Stimulated activated CD4-positive, alpha-beta T cell treated with anti-CD3 and anti-CD28 coated beads, Interleukin-12 subunit alpha, Interleukin-12 subunit beta, amount 100 ng/mL, for 48 hours (primary cell): Measurements from ENCODE around the gene MRPS25.
"Not testable (repeated sequence)": the region's sequence is repeated elsewhere in the genome, so short reads cannot be mapped to it uniquely, and the experiment has no call there.

Experiments
- DNase-seq, 3 donors: peaks; one replicate each; pipeline ENCODE4 v3.0.0-alpha.2; 2020; ENCODE audit warnings: low read depth in 2 of 3, low spot score in 1 of 3

MRPS25 gene

GRCh38 chr3:15044326-15044725, 20.8 kb downstream of the MRPS25 start:
- DNase-seq, result no peak

DNA sequence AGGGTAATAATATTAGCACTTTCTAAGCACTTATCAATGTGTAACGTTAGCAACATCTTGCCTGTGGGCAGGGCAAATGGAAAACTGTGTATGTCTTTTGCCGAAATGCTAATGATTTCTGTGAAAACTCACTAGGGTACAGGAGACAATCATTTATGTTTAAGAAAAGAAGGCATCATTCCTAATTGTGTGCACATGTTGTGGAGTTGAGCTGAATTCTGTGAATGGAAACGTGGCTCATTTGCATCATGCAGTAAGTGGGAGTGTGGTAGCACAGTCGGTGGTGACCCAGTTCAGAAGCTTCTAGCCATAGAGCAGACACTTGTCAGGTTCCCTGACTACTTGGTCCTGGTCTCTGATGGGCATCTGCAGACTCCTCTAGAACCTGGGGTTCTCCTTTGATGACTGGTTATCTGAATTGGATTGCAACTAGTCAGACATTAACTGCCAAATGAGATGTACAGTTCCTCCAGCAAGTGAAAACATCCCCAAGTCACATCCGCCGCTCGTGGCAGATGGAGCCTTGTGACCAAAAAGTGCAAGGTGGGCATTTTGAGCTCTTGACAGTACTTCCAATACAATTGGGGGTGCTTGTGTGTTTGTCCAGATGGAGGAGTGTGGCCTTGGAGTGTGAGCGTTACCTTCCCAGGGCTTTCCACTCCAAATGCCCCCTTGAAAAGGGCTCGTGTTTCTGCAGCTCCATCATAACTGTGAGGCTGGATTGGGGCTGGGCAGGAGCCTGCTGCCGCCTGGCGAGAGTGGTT, 21.5 kb downstream of the MRPS25 start:
- no peak for DNase-seq

DNA sequence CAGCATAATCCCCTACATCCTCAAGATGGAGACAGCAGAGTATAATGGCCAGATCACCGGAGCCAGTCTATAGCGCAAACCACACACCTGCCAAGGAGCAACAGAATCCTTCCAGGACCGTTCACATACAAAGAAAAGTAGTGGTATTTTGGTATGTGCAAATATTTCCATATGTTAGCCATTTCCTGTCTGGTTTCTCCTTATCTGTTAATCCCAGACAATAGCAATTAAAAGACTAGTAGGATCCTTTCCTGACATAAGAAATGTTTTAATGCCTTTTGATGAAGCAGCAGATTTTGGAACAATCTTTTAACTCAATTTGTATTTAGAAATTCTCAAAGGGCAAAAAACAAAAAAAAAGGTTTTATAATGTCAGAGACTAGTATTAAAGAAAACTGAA, 22.2 kb downstream of the MRPS25 start:
- no peak for DNase-seq

GRCh38 chr3:15041950-15042349, 23.2 kb downstream of the MRPS25 start:
- no peak for DNase-seq

DNA sequence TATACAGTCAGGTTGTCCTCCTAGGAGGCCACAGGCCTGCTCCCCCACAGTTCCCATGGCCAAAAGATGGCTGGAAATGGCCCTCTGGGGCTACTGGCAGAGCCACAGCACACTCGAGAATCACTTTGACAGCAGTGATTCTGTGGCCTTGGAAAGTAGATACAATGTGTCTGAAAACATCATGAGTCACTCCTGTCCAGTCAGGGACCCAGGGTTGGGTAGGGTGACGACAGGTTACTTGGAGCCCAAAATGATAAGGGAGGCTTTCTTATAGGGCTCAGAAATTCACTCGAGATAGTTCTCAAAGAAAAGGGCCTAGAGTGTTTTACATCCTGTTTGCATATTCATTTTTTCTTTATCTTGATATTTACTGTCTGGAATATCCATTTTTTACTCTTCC, 24.3 kb downstream of the MRPS25 start:
- no peak for DNase-seq

DNA sequence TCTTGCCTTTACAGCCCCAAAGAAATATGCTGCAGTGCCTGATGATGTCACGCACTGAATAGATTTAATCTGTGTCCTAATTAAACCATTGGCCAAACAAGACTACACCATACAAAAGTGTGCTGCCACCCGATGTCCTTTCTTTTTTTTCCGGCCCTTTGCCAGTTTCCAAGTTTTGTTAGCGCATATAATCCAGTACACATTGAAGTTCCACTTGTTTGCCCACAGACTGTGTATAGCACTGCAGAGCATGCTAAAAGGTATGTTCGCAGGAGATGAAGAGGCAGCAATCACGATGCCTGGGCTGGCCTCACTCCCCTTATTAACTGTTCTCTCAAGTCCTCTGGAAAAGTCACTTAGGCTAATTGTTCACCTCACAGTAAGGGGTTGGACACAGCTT, 26.8 kb downstream of the MRPS25 start:
- no peak for DNase-seq

GRCh38 chr3:15033103-15033502, 32.0 kb downstream of the MRPS25 start:
- no peak for DNase-seq

DNA sequence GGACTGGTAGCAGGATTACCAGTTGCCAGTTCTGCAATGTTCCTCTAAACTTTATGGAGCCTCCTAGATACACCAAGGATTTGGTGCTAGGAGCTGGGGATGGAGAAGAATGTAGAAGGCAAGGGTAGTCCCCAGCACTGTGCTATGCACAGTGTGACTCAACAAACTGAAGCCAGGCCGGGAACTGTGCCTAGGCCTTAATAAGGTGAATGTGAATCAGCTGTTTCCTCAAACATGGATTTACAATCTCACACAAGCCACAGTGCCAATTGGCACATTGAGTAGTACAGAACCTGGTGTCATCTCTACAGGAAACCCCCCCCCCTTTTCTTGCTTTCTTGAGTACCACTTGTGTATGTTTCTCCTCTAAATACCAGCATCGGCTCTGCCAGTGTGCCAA, 32.5 kb downstream of the MRPS25 start:
- no peak for DNase-seq

GRCh38 chr3:15029625-15030024, 35.5 kb downstream of the MRPS25 start:
- DNase-seq, result no peak

DNA sequence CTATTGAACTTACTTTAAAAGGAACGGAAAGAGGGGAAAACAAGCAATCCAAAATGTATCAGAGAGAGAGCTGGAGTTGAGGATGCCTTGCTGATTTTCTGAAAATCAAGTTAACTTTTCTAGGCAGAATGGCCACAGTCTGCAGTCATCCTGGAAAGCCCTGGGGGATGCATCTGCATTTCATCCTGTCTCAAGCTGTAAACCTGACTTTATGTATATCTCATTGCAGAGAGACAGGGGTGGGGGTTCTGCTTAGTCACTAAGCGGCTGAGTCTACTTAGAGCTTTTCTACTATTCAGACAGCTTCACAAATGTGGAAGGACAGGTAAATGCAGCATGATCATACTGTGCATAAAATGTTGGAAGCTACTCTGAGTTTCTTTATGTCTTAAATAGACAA, 41.4 kb downstream of the MRPS25 start:
- DNase-seq, result no peak

- no peak for DNase-seq
These were observed 41.9 kb downstream of the MRPS25 start for GRCh38 chr3:15023249-15023648.

DNA sequence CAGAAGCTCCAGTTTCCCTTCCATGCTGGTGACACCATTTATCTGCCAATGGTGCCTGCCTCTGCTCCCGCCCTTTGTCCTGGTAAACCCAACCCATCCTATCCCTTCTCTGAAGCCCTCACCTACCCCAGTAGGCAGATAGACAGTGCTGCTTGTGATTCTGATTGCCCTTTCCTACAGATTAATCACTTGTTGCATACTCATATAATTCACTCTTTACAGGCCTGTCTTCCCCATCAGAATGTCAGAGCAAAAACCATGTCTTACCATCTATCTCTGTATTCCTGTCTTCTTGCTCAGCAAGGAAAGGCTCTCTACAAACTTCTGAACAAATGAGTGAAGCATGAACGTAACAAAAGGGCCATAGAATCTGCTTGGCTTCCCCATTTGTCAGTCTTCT, 47.9 kb downstream of the MRPS25 start:
- DNase-seq, result no peak

DNA sequence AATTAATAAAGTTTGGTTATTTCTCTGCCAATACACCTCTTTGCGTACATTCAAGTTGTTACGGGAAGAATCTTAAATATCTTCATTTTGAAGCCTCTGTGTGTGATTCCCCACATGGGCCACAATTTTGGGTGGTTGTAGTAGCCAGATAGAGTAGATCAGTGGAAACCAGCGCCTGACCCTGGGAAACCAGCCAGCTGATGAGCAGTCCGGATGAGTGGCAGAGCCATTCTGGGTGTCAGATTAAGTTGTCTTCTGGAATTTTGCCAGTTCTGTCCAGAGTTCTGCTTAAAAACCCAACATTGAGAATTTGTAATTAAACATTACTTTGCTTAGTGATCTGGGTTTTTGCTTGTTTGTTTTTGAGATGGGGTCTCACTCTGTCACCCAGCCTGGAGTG, 49.7 kb downstream of the MRPS25 start:
- no peak for DNase-seq

- no peak for DNase-seq
These were observed 50.3 kb downstream of the MRPS25 start for GRCh38 chr3:15014606-15015328.

- no peak for DNase-seq
These were observed 53.9 kb downstream of the MRPS25 start for GRCh38 chr3:15011174-15011573.

- no peak for DNase-seq
These were observed 54.5 kb downstream of the MRPS25 start for GRCh38 chr3:15010664-15011063.

GRCh38 chr3:15009167-15009566, 55.9 kb downstream of the MRPS25 start:
- no peak for DNase-seq

DNA sequence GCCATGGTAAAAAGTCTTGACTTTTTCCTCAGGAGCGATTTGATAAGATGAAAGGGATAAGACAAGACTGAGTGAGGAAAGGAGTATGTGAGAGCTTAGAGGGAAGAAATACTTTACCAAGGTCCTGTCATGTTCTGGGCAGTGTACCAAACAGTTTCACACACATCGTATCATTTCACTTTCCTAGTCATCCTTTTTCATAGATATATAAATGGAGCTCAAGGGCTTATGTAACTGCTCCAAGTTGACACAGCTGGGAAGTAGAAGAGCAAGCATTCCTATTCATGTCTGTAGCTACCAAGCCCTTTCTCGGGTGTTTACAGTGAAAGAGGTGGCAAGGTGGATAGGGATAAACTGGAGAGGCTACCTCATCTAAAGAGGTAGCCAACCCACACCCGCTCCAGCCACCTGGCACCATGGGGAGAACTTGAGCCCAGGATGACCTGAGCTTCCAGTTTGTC, 57.4 kb downstream of the MRPS25 start:
- DNase-seq, result no peak

DNA sequence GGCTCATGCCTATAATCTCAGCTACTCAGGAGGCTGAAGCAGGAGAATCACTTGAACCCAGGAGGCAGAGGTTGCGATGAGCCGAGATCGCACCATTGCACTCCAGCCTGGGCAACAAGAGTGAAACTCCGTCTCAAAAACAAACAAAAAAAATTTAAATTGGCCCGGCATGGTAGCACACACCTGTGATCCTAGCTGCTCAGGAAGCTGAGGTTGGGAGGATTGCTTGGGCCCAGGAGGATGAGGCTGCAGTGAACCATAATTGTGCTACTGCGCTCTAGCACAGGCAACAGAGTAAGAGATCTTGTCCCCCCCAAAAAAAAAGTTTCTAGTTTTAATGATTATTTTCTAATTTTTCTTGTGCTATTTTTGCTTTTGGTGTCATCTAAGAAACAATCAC, 65.9 kb downstream of the MRPS25 start:
- DNase-seq, result not testable (repeated sequence)
